VCaP (cell line): ENCODE results near the gene ARSD.
"Not testable (repeated sequence)": the region's sequence is repeated elsewhere in the genome, so short reads cannot be mapped to it uniquely, and the experiment has no call there.

Source experiments
- H3K27ac ChIP-seq: fragments of 450-650 bp; 2 replicates; pipeline ENCODE4 v1.5.1; 2017
- CTCF ChIP-seq: fragments of 450-650 bp; conservative IDR thresholded peaks from 2 replicates; pipeline ENCODE4 v1.5.1; 2017; ENCODE audit warnings: mild to moderate bottlenecking, moderate library complexity

ARSD gene

GRCh38 chrX:2897311-2897689 is 31.8 kb downstream of the ARSD start:
- TF ChIP-seq CTCF: no peak
- peak overlapping the region; percentile 97 for H3K27ac ChIP-seq

- peak overlapping the region; percentile 97 for H3K27ac ChIP-seq
- no peak for TF ChIP-seq CTCF
These were observed 34.2 kb downstream of the ARSD start for GRCh38 chrX:2894885-2895292.

- no peak for TF ChIP-seq CTCF
- no peak overlapping the region for H3K27ac ChIP-seq
These were observed 36.3 kb downstream of the ARSD start for GRCh38 chrX:2892816-2893215.

GRCh38 chrX:2890536-2891460 is 38.3 kb downstream of the ARSD start:
- not testable (repeated sequence) for H3K27ac ChIP-seq

GRCh38 chrX:2889706-2890490 is 39.2 kb downstream of the ARSD start:
- TF ChIP-seq CTCF: peak; percentile 44
- H3K27ac ChIP-seq: peak overlapping the region; percentile 3; the same call in 1 of the 2 replicates

- peak overlapping the region; percentile 3; the same call in 1 of the 2 replicates for H3K27ac ChIP-seq
- TF ChIP-seq CTCF: no peak
These were observed 40.0 kb downstream of the ARSD start for GRCh38 chrX:2889045-2889605.

- no peak overlapping the region for H3K27ac ChIP-seq
- TF ChIP-seq CTCF: no peak
These were observed 40.8 kb downstream of the ARSD start for GRCh38 chrX:2888309-2888708.
